HepG2 (cell line): ENCODE data around the gene CCM2L. TPM values are rescaled to one million over a fixed set of nuclear protein-coding genes. Genes with fewer than 3 reads are reported as not detected.

ENCODE experiments used
- ATAC-seq: fragments of 200-7000 bp; cut with Tn5 transposase; 3 replicates; pipeline ENCODE4 v1.9.1; 2020; ENCODE audit warnings: mild to moderate bottlenecking, moderate library complexity
- BruUV-seq: library from RNA; stranded (reverse); fragments of 400-500 nt; replicated peaks from 2 replicates; lab custom pipeline; 2021; lab: Mats Ljungman, UMichigan
- CTCF ChIA-PET: fragments of 300-600 bp; formaldehyde crosslinking; extraction: SDS; loops from one replicate; lab custom pipeline; 2021; ENCODE audit warnings: low total read pairs, inconsistent platforms, low intra/inter-chr PET ratio; lab: Yijun Ruan, JAX
- POLR2A ChIA-PET: fragments of 350-600 bp; sonication (Branson Sonifier 250); formaldehyde crosslinking; loops from one replicate; lab custom pipeline; 2020; ENCODE audit warnings: antibody characterized with exemption, inconsistent platforms; lab: Yijun Ruan, JAX
- DNase-seq: peaks from one replicate; pipeline ENCODE4 v3.0.0-alpha.2; 2015; ENCODE audit warnings: low spot score
- FAIRE-seq: peaks from 3 replicates; lab custom pipeline; 2011; peaks lifted over from hg19 to GRCh38; lab: Jason Lieb, UNC
- H2AFZ ChIP-seq: one replicate; pipeline ENCODE4 v1.6.1; 2011; ENCODE audit warnings: low read length, inconsistent platforms
- H3K27ac ChIP-seq: fragments of 300-600 bp; 3 replicates; pipeline ENCODE4 v1.8.0; 2011; ENCODE audit warnings: mixed run types, mild to moderate bottlenecking, mixed read lengths, low read length, inconsistent platforms; ENCODE audit not compliant: insufficient read depth; ENCODE audit errors: extremely low read length
- H3K27me3 ChIP-seq, 2 experiments: fragments of 200-600 bp in 1 of 2; 2 replicates in 1 of 2; 3 replicates in 1 of 2; pipeline versions ENCODE4 v1.6.0 to v1.8.0; 2011; ENCODE audit warnings: low read length in 2 of 2, mild to moderate bottlenecking in 2 of 2, moderate library complexity in 2 of 2, inconsistent platforms in 1 of 2; ENCODE audit not compliant: insufficient read depth in 2 of 2, control insufficient read depth in 1 of 2
- H3K36me3 ChIP-seq, 2 experiments: fragments of 200-600 bp in 1 of 2; replicated peaks in 1 of 2; 2 replicates in 1 of 2; 3 replicates in 1 of 2; pipeline versions ENCODE4 v1.5.1 to v1.8.0; 2011; ENCODE audit warnings: low read length in 2 of 2, inconsistent platforms in 1 of 2; ENCODE audit not compliant: insufficient read depth in 2 of 2, control insufficient read depth in 1 of 2
- H3K4me1 ChIP-seq: 2 replicates; pipeline ENCODE4 v1.5.1; 2012; ENCODE audit warnings: low read length, inconsistent platforms; ENCODE audit not compliant: insufficient read depth
- H3K4me2 ChIP-seq: 2 replicates; pipeline ENCODE4 v1.6.0; 2011; ENCODE audit warnings: low read depth, low read length, inconsistent platforms
- H3K4me3 ChIP-seq, 3 experiments: fragments of 200-600 bp in 1 of 3; sonication (generic), shearing (Covaris generic) in 1 of 3; replicated peaks in 1 of 3; 2 replicates each; pipeline ENCODE4 v1.5.1; 2011 to 2016; ENCODE audit warnings: low read length in 3 of 3, inconsistent platforms in 2 of 3, low read depth in 2 of 3, mild to moderate bottlenecking in 2 of 3, control low read depth in 1 of 3, mixed read lengths in 1 of 3; ENCODE audit not compliant: insufficient read depth in 1 of 3
- H3K79me2 ChIP-seq: one replicate; pipeline ENCODE4 v1.6.1; 2011; ENCODE audit warnings: low read length, inconsistent platforms; ENCODE audit not compliant: insufficient read depth
- H3K9ac ChIP-seq: 2 replicates; pipeline ENCODE4 v1.6.0; 2011; ENCODE audit warnings: mild to moderate bottlenecking, low read depth, low read length, inconsistent platforms; ENCODE audit not compliant: insufficient read depth
- H3K9me3 ChIP-seq: 2 replicates; pipeline ENCODE4 v1.5.1; 2012; ENCODE audit warnings: mild to moderate bottlenecking, low read length
- H4K20me1 ChIP-seq: 2 replicates; pipeline ENCODE4 v1.6.0; 2011; ENCODE audit warnings: inconsistent platforms, mild to moderate bottlenecking, low read length, moderate library complexity; ENCODE audit not compliant: insufficient read depth
- HIC2 ChIP-seq: sonication (generic); formaldehyde crosslinking; IDR thresholded peaks from 2 replicates; pipeline ENCODE4 v1.9.0; 2022; ENCODE audit warnings: low read depth, missing genetic modification reagents
- KLF13 ChIP-seq: sonication (generic); formaldehyde crosslinking; IDR thresholded peaks from 2 replicates; pipeline ENCODE4 v1.4.0; 2020; ENCODE audit warnings: mild to moderate bottlenecking, missing genetic modification reagents
- THYN1 ChIP-seq: sonication (generic); formaldehyde crosslinking; IDR thresholded peaks from 2 replicates; pipeline ENCODE4 v1.8.1; 2023; ENCODE audit warnings: low read depth, mild to moderate bottlenecking, moderate library complexity, missing genetic modification reagents, borderline replicate concordance
- ZNF24 ChIP-seq: fragments of 450-650 bp; IDR thresholded peaks from 2 replicates; pipeline ENCODE4 v1.6.1; 2017; ENCODE audit warnings: antibody characterized with exemption, mild to moderate bottlenecking
- ZNF569 ChIP-seq: sonication (generic); formaldehyde crosslinking; IDR thresholded peaks from 2 replicates; pipeline ENCODE4 v1.5.0; 2020; ENCODE audit warnings: mild to moderate bottlenecking, missing genetic modification reagents, moderate library complexity, borderline replicate concordance
- ZNF75D ChIP-seq: sonication (generic); formaldehyde crosslinking; IDR thresholded peaks from 2 replicates; pipeline ENCODE4 v1.8.1; 2023; ENCODE audit warnings: missing genetic modification reagents, mild to moderate bottlenecking, borderline replicate concordance
- WGBS: methylation state at CpG from one replicate; pipeline ENCODE4 v1.1.6; 2017; ENCODE audit warnings: low lambda C conversion rate; 5-methylcytosine and 5-hydroxymethylcytosine counted together
- in situ Hi-C: cut with HindIII; loops from 2 replicates; pipeline ENCODE4 v1.10.0; 2017; ENCODE audit warnings: low pct_unique_long_range_greater_than_20kb; ENCODE audit not compliant: extremely low pct_ligation_motif_present
- intact Hi-C: fragments of 100-400 bp; cut with micrococcal nuclease; formaldehyde crosslinking; loops from one replicate; pipeline ENCODE4 v1.10.0; 2022; ENCODE audit not compliant: unreplicated experiment
- polyA plus RNA-seq, 8 experiments: library from polyadenylated mRNA; depleted of rRNA in 3 of 8; stranded (reverse) in 7 of 8; unstranded in 1 of 8; fragments of >200 nt; fragmentation: Illumina TruSeq in 4 of 8; extraction: Trizol in 4 of 8; gene quantifications; 2 replicates each; pipeline versions ENCODE4 v1.2.1 to v1.2.3, GENCODE V29; 2011 to 2016; ENCODE audit warnings: low read depth in 4 of 8, missing spikeins in 1 of 8, mixed read lengths in 1 of 8; ENCODE audit not compliant: insufficient read depth in 1 of 8
- total RNA-seq, 5 experiments: library from RNA; depleted of rRNA; stranded (reverse); fragments of >200 nt; fragmentation: Illumina TruSeq; extraction: Trizol; gene quantifications; 2 replicates each; pipeline ENCODE4 v1.2.3, GENCODE V29; 2016; ENCODE audit warnings: low read depth in 1 of 5
- TF ChIP-seq, protein P1 (sequence below): sonication (generic); formaldehyde crosslinking; IDR thresholded peaks from 2 replicates; pipeline ENCODE4 v1.8.1; 2023; ENCODE audit warnings: mild to moderate bottlenecking, moderate library complexity, missing genetic modification reagents

Gene CCM2L
- total and polyA plus RNA-seq, 2 of the 13 experiments (the other 11 are each of a cell fraction or from before 2014, with no cell fraction given): 0.15 TPM; not detected in 1

GRCh38 chr20:32036252-32036651 lies 26.0 kb downstream of the CCM2L start:
- BruUV-seq: no TSS peak
- DNase-seq (no peak), FAIRE-seq (no peak), ATAC-seq (no peak)
- Histone ChIP-seq H4K20me1 (no peaks in the 10 kb centered on the region), H3K27me3 (peaks cover 1 to 53% of the 10 kb centered on the region in 2 experiments; a peak in 4 of 5 replicates), H3K4me3 (no peak overlapping the region), H3K36me3 (no peaks in the 10 kb centered on the region), H3K4me2 (no peak overlapping the region), H3K4me1 (peaks cover 6% of the 10 kb centered on the region), H3K9ac (no peak overlapping the region), H3K79me2 (no peaks in the 10 kb centered on the region), H2AFZ (no peak overlapping the region), H3K9me3 (no peaks in the 10 kb centered on the region), H3K27ac (no peak overlapping the region)
- ChIA-PET POLR2A (no interaction called here), CTCF (no interaction called here)
- WGBS: 19% methylated on average over 4 of the region's 4 CpGs
- intact Hi-C loops: no loop called here
- TF ChIP-seq ZNF569 (CRISPR knock-in tag): no peak
- peak; percentile 77 for TF ChIP-seq ZNF24
- in situ Hi-C loops: no loop called here

DNA sequence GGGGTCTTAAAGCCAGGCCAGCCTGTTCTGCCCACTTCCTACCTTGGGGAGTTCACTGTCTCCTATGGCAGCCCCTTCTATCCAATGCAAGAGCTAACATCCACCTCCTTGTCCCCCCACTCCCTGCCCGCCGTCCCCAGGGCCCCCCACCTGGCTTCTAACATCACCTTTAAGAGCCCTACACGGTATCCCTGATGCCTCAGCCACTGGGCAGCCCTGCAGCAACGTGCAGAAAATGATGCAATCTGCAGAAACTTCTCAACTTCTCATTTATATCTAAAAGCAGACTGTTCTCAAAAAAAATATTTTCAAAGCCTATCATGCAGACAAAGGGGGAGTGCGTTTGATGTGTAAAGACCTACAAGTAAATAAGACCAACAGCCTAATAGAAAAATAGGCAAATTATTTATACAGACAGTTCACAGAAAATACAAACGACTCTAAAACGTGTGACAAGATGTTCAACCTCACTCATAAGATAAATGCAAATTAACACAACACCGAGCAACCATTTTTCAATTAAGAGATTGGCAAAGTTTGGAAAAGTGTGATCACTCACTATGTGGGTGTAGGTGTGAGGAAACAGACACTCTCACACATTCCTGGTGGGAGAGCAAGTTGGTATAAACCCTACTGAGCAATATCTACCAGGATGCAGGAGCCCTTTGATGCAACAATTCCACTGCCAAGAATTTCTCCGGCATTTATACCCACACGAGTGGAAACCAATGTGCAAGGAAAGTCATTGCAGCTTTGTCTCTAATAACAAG lies 26.7 kb downstream of the CCM2L start:
- ChIA-PET POLR2A (no interaction called here), CTCF (no interaction called here)
- Histone ChIP-seq H3K27ac (no peak overlapping the region), H3K79me2 (no peaks in the 10 kb centered on the region), H3K9ac (no peak overlapping the region), H3K4me1 (peaks cover 6% of the 10 kb centered on the region), H3K9me3 (no peaks in the 10 kb centered on the region), H3K4me2 (no peak overlapping the region), H3K4me3 (no peak overlapping the region), H3K36me3 (no peaks in the 10 kb centered on the region), H2AFZ (no peak overlapping the region), H3K27me3 (peaks cover 1 to 57% of the 10 kb centered on the region in 2 experiments; a peak in 4 of 5 replicates), H4K20me1 (no peaks in the 10 kb centered on the region)
- ATAC-seq: no peak
- in situ Hi-C loops (no loop called here), intact Hi-C loops (no loop called here)
- BruUV-seq: no TSS peak
- no peak for FAIRE-seq
- no peak for DNase-seq
- WGBS: 7% methylated on average over 10 of the region's 10 CpGs
- TF ChIP-seq ZNF75D (CRISPR knock-in tag) (no peak), THYN1 (CRISPR knock-in tag) (no peak), HIC2 (no peak), KLF13 (no peak)
- TF ChIP-seq, protein P1, sequence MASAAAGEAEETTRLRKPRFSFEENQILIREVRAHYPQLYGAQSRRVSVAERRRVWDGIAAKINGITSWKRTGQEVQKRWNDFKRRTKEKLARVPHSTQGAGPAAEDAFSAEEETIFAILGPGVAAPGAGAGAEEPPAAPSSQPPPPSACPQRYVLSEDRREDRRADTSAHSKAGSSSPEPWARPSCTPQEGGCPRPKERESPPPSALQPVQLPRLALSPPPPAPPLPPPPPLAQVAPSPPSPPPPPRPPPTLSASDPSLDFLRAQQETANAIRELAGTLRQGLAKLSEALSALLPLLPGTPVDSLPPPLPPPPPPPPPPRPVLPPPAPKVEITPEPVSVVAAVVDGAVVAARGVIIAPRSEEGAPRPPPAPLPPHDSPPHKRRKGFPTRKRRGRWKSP (CRISPR knock-in tag): no peak
